22Rv1 (cell line): Measurements from ENCODE around the gene LZIC.

Source experiments
- ZFX ChIP-seq: fragments of 450-650 bp; IDR thresholded peaks from 2 replicates; pipeline ENCODE4 v1.6.1; 2017; ENCODE audit warnings: antibody characterized with exemption, borderline replicate concordance
- TF ChIP-seq, protein P1 (sequence below): fragments of 450-650 bp; IDR thresholded peaks from 2 replicates; pipeline ENCODE4 v1.5.1; 2017; ENCODE audit warnings: mild to moderate bottlenecking

DNA sequence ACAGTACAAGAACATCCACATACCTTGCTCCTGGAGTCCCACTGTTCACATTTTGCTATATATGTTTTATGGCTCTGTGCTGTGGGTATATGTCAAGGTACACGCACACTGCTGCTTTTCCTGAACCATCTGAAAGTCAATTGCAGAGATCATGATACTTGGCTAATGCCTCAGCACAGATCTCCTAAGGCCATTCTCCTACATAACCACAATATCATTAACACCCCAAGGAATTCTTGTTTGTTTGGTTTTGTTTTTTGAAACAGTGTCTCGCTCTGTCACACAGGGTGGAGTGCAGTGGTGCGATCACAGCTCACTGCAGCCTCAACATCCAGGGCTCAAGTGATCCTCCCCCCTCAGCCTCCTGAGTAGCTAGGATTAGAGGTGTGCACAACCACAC is 49.1 kb downstream of the LZIC start:
- TF ChIP-seq, protein P1, sequence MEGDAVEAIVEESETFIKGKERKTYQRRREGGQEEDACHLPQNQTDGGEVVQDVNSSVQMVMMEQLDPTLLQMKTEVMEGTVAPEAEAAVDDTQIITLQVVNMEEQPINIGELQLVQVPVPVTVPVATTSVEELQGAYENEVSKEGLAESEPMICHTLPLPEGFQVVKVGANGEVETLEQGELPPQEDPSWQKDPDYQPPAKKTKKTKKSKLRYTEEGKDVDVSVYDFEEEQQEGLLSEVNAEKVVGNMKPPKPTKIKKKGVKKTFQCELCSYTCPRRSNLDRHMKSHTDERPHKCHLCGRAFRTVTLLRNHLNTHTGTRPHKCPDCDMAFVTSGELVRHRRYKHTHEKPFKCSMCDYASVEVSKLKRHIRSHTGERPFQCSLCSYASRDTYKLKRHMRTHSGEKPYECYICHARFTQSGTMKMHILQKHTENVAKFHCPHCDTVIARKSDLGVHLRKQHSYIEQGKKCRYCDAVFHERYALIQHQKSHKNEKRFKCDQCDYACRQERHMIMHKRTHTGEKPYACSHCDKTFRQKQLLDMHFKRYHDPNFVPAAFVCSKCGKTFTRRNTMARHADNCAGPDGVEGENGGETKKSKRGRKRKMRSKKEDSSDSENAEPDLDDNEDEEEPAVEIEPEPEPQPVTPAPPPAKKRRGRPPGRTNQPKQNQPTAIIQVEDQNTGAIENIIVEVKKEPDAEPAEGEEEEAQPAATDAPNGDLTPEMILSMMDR: no peak
- TF ChIP-seq ZFX: no peak
